Germinal center (tissue), 1 donor: ENCODE measurements around the gene MAVS.

Experiments
- DNase-seq: peaks from one replicate; pipeline ENCODE4 v3.0.0; 2012; ENCODE audit warnings: mixed read lengths, low spot score

MAVS gene

GRCh38 chr20:3911956-3912355 lies 65.3 kb downstream of the MAVS start:
- DNase-seq: no peak

- no peak for DNase-seq
These were observed 67.8 kb downstream of the MAVS start for GRCh38 chr20:3914446-3914845.

GRCh38 chr20:3915691-3916090 lies 69.1 kb downstream of the MAVS start:
- DNase-seq: no peak

GRCh38 chr20:3916364-3916763 lies 69.7 kb downstream of the MAVS start:
- no peak for DNase-seq

- no peak for DNase-seq
These were observed 72.7 kb downstream of the MAVS start for GRCh38 chr20:3919352-3919751.

- no peak for DNase-seq
These were observed 75.8 kb downstream of the MAVS start for GRCh38 chr20:3922223-3922982.

GRCh38 chr20:3922983-3923339 lies 76.3 kb downstream of the MAVS start:
- DNase-seq: no peak

GRCh38 chr20:3923818-3924217 lies 77.2 kb downstream of the MAVS start:
- no peak for DNase-seq

GRCh38 chr20:3924304-3925112 lies 77.9 kb downstream of the MAVS start:
- no peak for DNase-seq

- DNase-seq: no peak
These were observed 78.6 kb downstream of the MAVS start for GRCh38 chr20:3925113-3925695.
